Stimulated activated CD8-positive, alpha-beta memory T cell treated with anti-CD3 and anti-CD28 coated beads, Interleukin-4, amount 100 ng/mL, for 1 hour (primary cell): ENCODE measurements around the gene ADARB2.

Source experiments
- DNase-seq, 2 donors: peaks; one replicate each; pipeline ENCODE4 v3.0.0-alpha.2; 2020; ENCODE audit warnings: low read depth in 2 of 2, low spot score in 1 of 2

ADARB2 gene

GRCh38 chr10:1664333-1664964, 72.9 kb downstream of the ADARB2 start:
- DNase-seq: no peak

DNA sequence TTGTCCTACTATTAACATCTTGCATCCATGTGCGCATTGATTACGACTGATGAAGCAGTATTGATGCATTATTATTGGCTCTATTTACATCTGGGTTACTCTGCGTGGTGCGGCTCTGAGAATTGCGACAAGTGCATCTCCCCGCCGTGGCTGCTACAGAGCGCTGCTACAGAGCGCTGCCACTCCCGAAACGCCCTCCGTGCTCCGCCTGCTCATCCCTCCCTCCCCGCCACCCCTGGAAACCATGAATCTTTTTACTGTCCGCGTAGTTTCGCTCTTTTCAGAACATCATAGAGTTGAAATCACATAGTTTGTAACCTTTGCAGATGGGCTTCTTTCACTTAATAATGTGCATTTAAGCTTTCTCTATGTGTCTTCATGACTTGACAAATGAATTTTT, 74.1 kb downstream of the ADARB2 start:
- no peak for DNase-seq

DNA sequence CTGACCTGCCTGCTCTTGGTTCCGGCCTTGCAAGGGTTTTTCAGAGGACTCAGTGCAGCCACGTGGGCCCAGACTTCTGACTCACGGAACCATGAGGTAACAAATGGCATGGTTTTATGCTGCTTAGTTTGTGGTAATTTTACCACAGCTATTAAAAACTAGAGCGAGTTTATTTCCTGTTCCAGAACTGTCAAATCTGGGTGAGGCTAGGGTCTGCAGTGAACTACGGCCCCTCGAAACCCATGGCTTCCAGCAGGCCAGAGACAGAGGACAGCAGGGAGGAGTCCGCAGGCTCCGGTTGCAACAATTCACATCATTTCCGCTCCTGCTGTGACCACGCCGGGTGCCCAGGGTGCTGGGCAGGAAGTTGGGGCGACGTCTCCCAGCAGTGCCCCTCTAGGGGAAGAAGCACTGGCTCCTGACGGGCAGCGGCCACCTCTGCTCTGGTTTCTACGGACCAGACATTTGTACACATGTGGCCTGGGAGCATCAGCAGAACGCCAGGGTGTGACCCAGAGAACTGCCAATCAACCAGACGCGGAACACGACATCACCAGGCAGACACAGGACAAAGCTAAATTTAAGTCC, 74.8 kb downstream of the ADARB2 start:
- DNase-seq: no peak

DNA sequence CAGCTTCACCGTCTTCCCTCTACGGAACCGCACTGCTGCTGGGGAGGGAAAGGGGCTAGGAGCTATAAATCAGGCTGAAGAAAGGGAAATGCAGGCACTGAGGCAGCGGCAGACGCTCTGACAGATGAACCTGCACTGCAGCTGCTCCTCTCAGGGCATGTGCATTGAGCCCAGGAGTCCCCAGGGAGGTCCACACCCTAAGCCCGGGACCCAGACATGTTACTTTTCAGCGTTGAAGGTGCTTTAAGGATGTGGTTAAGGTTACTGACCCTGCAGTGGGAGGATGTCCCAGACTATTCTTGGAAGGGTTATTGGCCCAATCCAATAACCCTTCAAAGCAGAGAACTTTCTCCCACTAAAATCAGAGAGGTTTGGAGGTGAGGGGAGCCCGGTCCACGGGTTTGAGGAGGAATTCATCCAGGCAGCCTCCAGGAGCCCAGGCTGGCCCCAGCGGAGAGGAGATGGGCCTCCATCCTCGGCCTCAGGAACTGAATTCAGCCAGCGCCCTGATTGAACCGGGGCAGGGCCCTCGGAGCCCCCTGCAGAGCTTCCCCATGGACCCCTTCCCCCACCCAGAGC, 75.4 kb downstream of the ADARB2 start:
- no peak for DNase-seq

GRCh38 chr10:1661416-1661815, 75.9 kb downstream of the ADARB2 start:
- DNase-seq: no peak

DNA sequence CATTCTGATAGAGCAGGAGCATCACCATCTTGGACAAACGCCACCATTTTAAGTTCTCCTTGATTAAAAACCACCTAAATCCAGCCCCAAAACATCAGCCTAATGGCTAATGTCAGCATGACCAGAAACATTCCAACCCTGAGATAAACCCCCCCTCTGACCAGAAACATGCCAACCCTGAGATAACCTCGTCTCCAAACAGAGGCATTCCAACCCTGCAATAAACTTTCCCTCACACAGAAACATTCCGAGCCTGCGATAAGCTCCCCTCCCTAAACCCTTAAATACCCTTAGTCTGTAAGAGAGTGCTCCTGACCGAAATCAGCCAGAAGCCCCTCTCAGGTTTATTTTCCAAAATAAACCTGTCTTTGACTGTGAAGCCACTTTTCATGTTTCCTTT, 76.5 kb downstream of the ADARB2 start:
- DNase-seq: no peak

GRCh38 chr10:1660386-1660785, 76.9 kb downstream of the ADARB2 start:
- no peak for DNase-seq

DNA sequence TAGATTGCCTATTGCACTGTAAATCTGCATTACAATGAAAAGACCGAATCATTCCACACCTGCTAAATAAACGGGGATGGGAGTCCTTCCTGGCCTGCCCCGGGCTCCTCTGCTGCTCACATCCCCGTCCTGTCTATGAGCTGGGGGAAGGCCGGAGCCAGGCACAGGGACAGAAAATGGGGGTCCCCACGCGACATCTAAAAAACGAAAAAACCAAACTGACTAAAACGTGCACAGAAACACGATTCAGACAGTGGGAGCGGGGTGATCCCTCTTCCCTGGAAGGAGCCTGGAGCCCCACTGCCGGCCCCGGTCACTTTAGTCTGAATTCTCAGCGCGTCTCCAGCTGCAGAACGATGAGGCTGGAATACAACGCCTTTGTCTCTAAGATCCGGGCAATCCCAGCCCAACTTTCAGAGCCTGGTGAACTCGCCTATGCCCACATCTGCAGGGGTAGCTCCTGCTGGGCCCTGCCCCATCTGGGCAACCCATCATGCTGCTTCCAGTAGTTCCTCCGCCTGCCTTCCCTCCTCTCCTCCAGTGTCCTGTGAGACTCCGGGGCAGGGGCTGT, 78.0 kb downstream of the ADARB2 start:
- no peak for DNase-seq

- DNase-seq: no peak
Measured at GRCh38 chr10:1658658-1659057, 78.7 kb downstream of the ADARB2 start.

- no peak for DNase-seq
Measured at GRCh38 chr10:1657479-1657878, 79.8 kb downstream of the ADARB2 start.

- no peak for DNase-seq
Measured at GRCh38 chr10:1655367-1655766, 82.0 kb downstream of the ADARB2 start.

- no peak for DNase-seq
Measured at GRCh38 chr10:1654811-1655356, 82.4 kb downstream of the ADARB2 start.

- DNase-seq: no peak
Measured at GRCh38 chr10:1654247-1654646, 83.1 kb downstream of the ADARB2 start.

DNA sequence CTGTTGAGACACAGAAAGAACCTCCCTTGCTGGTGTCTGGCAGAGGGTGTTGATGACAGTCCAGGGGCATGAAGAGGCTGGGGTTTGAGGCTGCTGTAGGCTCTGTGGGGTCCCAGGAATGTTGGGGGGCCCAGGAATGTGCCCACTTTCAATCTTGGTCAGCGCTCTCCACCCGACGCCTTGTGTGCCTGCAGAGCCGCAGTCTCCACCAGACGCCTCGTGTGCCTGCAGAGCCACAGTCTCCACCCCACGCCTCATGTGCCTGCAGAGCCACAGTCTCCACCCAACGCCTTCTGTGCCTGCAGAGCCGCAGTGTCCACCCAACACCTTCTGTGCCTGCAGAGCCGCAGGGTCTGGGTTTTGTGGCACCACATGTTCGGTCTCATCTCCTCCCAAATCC, 84.0 kb downstream of the ADARB2 start:
- DNase-seq: no peak

- DNase-seq: no peak
Measured at GRCh38 chr10:1652151-1652550, 85.2 kb downstream of the ADARB2 start.

DNA sequence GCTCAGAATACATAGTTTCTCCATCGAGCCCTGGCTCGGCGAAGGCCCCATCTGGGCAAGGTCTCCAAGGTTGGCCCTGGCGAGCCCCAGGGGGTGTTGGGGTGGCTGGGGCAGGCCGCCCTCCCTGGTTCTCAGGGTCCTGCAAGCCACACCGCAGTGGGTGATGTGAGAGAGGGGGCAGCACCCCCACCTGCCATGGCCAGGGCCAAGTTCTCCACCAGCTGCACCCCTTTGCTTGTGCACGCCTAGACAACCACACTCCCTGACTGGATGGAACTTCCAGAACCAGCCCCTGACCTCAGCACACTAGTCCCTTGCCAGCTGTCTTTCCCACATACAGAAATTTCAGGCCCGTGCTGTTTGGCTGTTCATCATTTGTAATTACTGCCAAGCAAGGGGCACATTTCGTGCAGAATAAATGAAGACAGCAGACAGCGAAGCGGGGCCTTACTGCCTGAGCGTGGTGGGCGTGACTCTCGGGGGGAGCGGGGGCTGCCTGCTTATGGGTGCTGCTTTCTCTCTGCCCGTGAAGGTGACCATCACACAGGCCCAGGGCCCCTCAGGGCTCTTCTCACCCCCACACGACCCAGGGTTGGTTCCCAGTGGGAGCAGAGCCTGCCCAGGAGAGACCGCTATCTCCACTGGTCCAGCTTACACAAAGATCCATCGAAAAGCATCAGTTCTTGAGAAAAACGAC, 85.9 kb downstream of the ADARB2 start:
- no peak for DNase-seq

DNA sequence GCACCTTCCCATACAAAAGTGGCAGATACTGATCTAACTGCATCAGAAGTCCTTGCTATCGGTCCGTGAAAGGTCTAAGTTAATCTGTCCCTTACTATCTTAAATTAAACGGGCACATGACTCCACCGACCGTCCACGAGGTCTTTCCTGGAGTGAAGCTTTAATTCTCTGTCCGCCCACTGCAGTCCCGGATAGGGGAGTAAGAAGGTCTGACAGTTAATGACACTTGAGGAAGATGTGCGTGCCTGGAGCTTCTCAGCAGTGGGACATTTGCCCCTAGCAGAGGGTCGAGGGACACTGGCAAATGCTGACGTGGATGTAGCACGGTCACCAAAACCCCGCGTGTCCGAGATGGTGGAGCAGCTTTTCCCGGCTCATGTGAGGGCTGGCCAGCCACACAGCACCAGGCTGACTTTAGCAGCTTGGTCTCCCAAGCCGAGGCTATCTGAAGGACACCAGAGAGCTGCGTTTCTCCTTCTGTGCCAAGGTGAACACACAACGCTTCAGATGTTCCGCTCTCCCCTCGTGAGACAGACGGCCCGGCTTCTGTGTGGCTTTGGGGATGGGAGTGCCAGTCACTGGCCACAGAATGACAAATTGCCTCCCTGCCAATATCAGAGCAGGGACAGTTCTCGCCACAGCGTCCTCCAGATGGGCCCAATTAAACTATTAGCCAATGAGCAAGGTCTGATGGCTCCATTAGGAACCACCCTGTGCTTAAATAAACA, 86.6 kb downstream of the ADARB2 start:
- DNase-seq: no peak

DNA sequence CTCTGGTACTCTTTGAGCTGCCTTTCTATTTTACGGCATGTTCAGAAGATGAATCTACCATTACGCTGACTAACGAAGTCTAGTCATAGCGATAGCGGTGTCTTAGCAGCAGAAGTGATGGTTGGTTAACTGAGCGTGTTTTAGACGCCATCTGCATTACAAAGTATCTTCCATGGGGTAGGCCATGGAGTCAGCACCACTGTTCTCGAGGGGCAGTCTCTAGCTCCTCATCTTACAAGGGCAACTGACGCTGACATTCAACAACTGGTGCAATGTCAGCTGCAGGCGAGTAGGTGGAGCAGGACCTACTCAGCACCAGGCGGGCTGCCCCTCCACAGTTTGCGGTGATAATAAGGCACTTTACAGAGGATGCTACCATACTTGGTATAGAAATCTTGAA, 88.7 kb downstream of the ADARB2 start:
- no peak for DNase-seq

- DNase-seq: no peak
Measured at GRCh38 chr10:1646332-1646731, 91.0 kb downstream of the ADARB2 start.

GRCh38 chr10:1645896-1646295, 91.4 kb downstream of the ADARB2 start:
- DNase-seq: no peak

GRCh38 chr10:1644191-1644711, 93.1 kb downstream of the ADARB2 start:
- DNase-seq: no peak
